ENCODE measurements around the gene RGL4. TPM values are rescaled to one million over a fixed set of nuclear protein-coding genes. Genes with fewer than 3 reads are reported as not detected.

Gene RGL4
- total and polyA plus RNA-seq, 8 donors = 0.15 to 5.8 (median 4.4) TPM

GRCh38 chr22:23737696-23738095 is 46.9 kb downstream of the RGL4 start:
- Histone ChIP-seq H3K4me3 (no peak overlapping the region), H3K4me1 (no peaks in the 10 kb centered on the region), H3K9me3 (no peaks in the 10 kb centered on the region), H3K27ac (no peak overlapping the region), H3K27me3 (no peaks in the 10 kb centered on the region), H3K36me3 (peaks cover 0 to 16% of the 10 kb centered on the region in 2 donors)
- no peak for TF ChIP-seq CTCF (IDR thresholded peaks at IDR 0.05)
- DNase-seq (no peak), ATAC-seq (no peak)
- intact Hi-C loops (cut with DNase I) = no loop called here

GRCh38 chr22:23742505-23743264 is 51.9 kb downstream of the RGL4 start:
- intact Hi-C loops (cut with DNase I) = no loop called here

GRCh38 chr22:23743303-23743705 is 52.5 kb downstream of the RGL4 start:
- Histone ChIP-seq H3K27ac (no peak overlapping the region), H3K4me1 (no peaks in the 10 kb centered on the region)

More at GRCh38 chr22:23742505-23743264, 51.9 kb downstream of the RGL4 start:
- Histone ChIP-seq H3K36me3 (peaks cover 0 to 41% of the 10 kb centered on the region in 2 donors), H3K27ac (no peak overlapping the region), H3K4me3 (no peak overlapping the region), H3K27me3 (no peaks in the 10 kb centered on the region), H3K4me1 (no peaks in the 10 kb centered on the region), H3K9me3 (no peaks in the 10 kb centered on the region)
- ATAC-seq (no peak), DNase-seq (no peak)
- no peak for TF ChIP-seq CTCF (IDR thresholded peaks at IDR 0.05)

GRCh38 chr22:23744001-23744400 is 53.2 kb downstream of the RGL4 start:
- H3K27ac ChIP-seq = no peak overlapping the region
- H3K4me3 ChIP-seq = no peak overlapping the region
- no peaks in the 10 kb centered on the region for H3K4me1 ChIP-seq
- no peak for TF ChIP-seq CTCF (IDR thresholded peaks at IDR 0.05)
- H3K36me3 ChIP-seq = peaks cover 0 to 41% of the 10 kb centered on the region in 2 donors
- no peaks in the 10 kb centered on the region for H3K9me3 ChIP-seq
- DNase-seq (no peak), ATAC-seq (no peak)
- no peaks in the 10 kb centered on the region for H3K27me3 ChIP-seq
- intact Hi-C loops (cut with DNase I) = no loop called here

More at GRCh38 chr22:23743303-23743705, 52.5 kb downstream of the RGL4 start:
- no peaks in the 10 kb centered on the region for H3K9me3 ChIP-seq
- peaks cover 0 to 41% of the 10 kb centered on the region in 2 donors for H3K36me3 ChIP-seq
- DNase-seq (no peak), ATAC-seq (no peak)
- no peak for TF ChIP-seq CTCF (IDR thresholded peaks at IDR 0.05)
- H3K4me3 ChIP-seq = no peak overlapping the region
- no peaks in the 10 kb centered on the region for H3K27me3 ChIP-seq
- intact Hi-C loops (cut with DNase I) = no loop called here

GRCh38 chr22:23744485-23744884 is 53.7 kb downstream of the RGL4 start:
- Histone ChIP-seq H3K27me3 (no peaks in the 10 kb centered on the region), H3K36me3 (peaks cover 0 to 41% of the 10 kb centered on the region in 2 donors), H3K4me3 (no peak overlapping the region), H3K9me3 (no peaks in the 10 kb centered on the region), H3K27ac (no peak overlapping the region), H3K4me1 (peaks cover 0 to under 1% of the 10 kb centered on the region in 2 donors)
- intact Hi-C loops (cut with DNase I) = no loop called here
- ATAC-seq = no peak
- DNase-seq = no peak
- no peak for TF ChIP-seq CTCF (IDR thresholded peaks at IDR 0.05)
